ENCODE results near the gene HDDC3.

DNA sequence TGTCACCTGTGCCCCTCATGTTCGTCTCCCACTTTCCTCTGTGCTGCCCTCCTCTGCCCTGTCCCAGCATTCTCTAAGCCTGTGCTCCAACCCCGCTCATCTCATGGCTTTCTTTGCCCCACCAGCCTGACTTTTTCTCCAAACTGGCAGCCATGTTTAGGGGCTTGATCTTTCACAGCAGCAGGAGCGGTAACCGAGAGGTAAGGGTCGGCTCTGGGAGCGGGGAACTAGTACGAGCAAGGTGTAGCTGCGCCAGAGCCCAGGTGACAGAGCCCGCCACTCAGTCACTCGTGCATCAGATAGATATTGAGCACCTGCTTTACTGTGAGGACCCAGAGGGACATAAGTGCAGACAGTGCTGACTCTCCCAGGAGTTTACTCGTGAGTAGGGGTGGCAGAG, 15.9 kb downstream of the HDDC3 start:
- TF ChIP-seq, protein P1, sequence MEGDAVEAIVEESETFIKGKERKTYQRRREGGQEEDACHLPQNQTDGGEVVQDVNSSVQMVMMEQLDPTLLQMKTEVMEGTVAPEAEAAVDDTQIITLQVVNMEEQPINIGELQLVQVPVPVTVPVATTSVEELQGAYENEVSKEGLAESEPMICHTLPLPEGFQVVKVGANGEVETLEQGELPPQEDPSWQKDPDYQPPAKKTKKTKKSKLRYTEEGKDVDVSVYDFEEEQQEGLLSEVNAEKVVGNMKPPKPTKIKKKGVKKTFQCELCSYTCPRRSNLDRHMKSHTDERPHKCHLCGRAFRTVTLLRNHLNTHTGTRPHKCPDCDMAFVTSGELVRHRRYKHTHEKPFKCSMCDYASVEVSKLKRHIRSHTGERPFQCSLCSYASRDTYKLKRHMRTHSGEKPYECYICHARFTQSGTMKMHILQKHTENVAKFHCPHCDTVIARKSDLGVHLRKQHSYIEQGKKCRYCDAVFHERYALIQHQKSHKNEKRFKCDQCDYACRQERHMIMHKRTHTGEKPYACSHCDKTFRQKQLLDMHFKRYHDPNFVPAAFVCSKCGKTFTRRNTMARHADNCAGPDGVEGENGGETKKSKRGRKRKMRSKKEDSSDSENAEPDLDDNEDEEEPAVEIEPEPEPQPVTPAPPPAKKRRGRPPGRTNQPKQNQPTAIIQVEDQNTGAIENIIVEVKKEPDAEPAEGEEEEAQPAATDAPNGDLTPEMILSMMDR (IDR thresholded peaks at IDR 0.05) = no peak
- no peak for TF ChIP-seq POLR2A (IDR thresholded peaks at IDR 0.05)

All from testis (tissue), 2 donors.